Epithelial cell of prostate (primary cell): Measurements from ENCODE around the gene CCDC142.
A peak's percentile ranks its signal among the peaks of the same experiment; 100 is the strongest.
"Not testable (repeated sequence)": the region's sequence is repeated elsewhere in the genome, so short reads cannot be mapped to it uniquely, and the experiment has no call there.

Source experiments
- DNase-seq: peaks from one replicate; pipeline ENCODE4 v3.0.0-alpha.2; 2011; ENCODE audit warnings: low read depth, low spot score
- H3K27ac ChIP-seq: fragments of 450-650 bp; 2 replicates; pipeline ENCODE4 v1.5.1; 2017; ENCODE audit warnings: mild to moderate bottlenecking

Gene CCDC142

GRCh38 chr2:74500578-74500946, 17.8 kb upstream of the CCDC142 start:
- H3K27ac ChIP-seq, result no peak overlapping the region
- DNase-seq, result no peak

DNA sequence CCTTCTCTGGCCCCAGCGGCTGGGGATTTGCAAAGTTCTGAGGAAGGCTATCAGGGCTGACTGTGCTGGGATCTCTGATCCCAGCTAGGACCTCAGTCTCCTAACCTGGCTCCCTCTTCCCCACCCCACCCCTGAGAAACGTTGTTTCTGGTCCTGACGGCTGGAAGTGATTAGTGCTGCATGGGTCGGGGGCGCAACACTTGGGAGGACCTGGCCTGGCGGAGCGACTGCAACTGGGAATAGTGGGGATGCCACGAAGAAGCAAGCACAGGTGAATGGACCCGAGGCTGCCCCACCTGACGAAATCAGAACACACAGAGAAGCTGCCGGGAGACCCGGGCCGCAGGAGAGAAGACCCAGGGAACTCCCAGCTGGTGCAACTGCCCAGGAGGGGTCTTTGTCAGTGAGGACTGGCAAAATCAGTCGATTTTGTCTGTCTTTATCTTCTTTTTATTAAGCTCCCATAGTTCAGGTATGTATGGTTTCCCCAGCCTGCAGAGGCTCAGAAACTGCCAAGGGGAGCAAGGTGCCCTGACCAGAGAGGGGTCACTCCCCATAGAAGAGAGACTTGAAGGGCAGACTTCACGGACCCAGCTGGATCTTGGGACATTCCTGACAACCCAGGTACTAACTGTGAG, 17.3 kb upstream of the CCDC142 start:
- no peak overlapping the region for H3K27ac ChIP-seq
- DNase-seq, result no peak

GRCh38 chr2:74499267-74499939, 16.6 kb upstream of the CCDC142 start, which contains the start of gene LBX2:
LBX2 (minus strand) TSS chr2:74499603; CDS start chr2:74499537, 66 bp downstream.
- H3K27ac ChIP-seq, result no peak within 1 kb of the TSS
- no peak for DNase-seq

GRCh38 chr2:74498500-74499266, 15.9 kb upstream of the CCDC142 start:
- DNase-seq, result no peak
- H3K27ac ChIP-seq, result no peak overlapping the region

GRCh38 chr2:74497777-74498499, 15.1 kb upstream of the CCDC142 start:
- no peak for DNase-seq
- H3K27ac ChIP-seq, result no peak overlapping the region

GRCh38 chr2:74496997-74497776, 14.4 kb upstream of the CCDC142 start:
- DNase-seq, result no peak
- H3K27ac ChIP-seq, result no peak overlapping the region

DNA sequence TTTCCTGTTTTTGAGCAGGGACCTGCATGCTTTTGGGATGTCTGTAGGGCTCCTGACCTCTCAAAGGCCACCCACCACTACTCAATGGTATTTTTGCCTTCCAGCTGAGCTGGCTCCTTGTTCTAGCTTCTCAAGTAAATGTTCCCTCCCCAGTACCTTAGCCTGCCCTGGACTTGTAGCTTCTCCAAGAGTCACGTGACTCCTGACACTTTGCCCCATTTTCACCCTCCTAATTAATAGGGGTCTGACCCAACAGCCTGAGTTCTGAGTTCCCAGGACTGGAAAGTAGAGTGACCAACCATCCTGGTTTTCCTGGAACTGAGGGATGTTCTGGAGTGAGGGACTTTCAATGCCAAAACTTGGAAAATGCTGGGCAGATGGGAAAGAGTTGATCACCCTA, 12.6 kb upstream of the CCDC142 start:
- H3K27ac ChIP-seq, result no peak overlapping the region
- no peak for DNase-seq

DNA sequence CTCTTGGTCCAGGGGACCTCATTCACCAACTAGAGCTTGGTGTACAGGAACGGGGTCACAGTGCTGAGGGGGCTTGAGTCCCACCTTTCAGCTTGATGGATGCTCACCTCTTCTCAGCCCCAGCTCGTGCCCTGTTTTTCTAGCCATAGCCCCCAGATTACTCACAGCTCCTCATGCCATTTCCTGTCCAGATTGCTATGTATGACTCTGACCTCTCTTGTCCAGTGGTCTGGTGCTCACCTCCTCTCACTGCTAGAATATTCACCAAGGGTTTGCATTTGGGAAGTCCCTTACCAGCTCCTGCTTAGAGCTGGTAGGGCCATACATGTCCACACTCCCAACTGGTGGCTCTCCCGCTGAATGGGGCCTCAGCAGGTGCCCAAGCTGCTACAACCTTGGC, 10.7 kb upstream of the CCDC142 start:
- no peak for DNase-seq
- H3K27ac ChIP-seq, result no peak overlapping the region

GRCh38 chr2:74491648-74492544, 9.1 kb upstream of the CCDC142 start:
- no peak for DNase-seq
- H3K27ac ChIP-seq, result no peak overlapping the region

GRCh38 chr2:74489906-74490305, 7.1 kb upstream of the CCDC142 start:
- H3K27ac ChIP-seq, result no peak overlapping the region
- no peak for DNase-seq

- peak overlapping the region; percentile 56 for H3K27ac ChIP-seq
- no peak for DNase-seq
Measured at GRCh38 chr2:74488643-74489481, 6.1 kb upstream of the CCDC142 start.

DNA sequence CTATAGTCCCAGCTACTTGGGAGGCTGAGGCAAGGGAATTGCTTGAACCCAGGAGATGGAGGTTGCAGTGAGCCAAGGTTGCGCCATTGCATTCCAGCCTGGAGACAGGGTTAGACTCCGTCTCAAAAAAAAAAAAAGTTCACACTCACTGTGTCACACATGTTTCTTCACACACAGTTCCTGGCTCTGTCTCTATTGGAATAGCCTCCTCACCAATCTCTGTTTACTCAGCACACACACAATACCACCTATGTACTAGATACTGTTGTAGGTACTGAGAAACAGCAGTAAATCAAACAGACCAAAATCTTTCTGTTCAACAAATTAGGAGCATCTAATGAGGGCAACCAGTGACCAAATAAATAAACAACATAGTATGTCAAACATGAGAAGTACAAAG, 3.3 kb upstream of the CCDC142 start:
- no peak for DNase-seq
- no peak overlapping the region for H3K27ac ChIP-seq

DNA sequence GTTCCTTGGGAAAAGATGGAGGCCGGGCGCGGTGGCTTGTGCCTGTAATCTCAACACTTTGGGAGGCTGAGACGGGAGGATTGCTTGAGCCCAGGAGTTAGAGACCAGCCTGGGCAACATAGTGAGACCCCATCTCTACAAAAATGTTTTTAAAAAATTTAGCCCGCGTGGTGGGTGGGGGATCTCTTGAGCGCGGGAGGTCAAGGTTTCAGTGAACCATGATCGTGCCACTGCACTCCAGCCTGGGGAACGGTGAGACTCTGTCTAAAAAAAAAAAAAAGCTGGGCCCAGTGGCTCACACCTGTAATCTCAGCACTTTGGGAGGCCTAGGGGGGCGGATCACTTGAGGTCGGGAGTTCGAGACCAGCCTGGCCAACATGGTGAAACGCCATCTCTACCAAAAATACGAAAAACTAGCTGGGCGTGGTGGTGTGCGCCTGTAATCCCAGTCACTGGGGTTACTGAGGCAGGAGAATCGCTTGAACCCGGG, 922 bp upstream of the CCDC142 start:
- not testable (repeated sequence) for DNase-seq
- peak overlapping the region; percentile 80 for H3K27ac ChIP-seq

DNA sequence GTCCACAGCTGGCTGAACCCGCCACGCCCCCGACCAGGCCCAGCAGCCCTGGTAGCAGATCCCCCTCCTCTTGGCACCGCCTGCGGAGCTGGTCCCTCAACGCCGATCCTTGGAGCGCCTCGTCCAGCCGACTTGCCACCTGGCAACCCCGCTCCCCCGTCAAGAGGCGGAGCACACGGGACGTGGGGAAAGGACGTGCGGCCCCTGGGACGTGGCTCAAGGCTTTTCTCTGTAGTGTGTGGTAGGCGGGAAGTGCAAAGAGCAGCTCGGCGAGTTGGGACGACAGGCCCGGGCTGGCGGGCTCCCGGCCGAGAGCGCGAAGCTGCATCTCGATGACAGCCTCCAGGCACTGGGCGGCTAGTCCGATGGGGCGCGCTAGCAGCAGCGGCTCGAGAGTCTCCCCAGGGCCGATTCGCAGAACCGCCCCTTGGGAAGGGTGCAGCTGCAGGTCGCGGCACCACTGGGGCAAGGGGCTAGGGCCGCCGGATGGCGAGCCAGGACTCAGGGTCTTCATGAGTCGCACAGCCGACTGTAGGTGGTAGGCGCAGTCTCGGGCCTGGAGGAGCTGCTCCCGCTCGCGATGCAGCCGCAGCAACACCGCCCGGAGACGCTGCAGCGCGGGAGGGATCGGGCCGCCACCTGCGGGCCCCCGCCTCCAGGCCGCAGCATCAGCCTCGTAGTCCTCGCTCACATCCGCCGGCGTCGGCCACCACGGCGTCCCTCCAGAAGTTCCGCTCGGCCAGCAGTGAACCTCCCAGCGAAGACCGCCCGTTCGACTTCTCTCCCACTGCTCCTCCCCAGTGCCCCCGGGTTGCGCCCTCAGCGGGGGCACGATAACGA, 617 bp downstream of the CCDC142 start:
- H3K27ac ChIP-seq, result peak overlapping the region; percentile 80
- no peak for DNase-seq

- no peak for DNase-seq
- H3K27ac ChIP-seq, result no peak overlapping the region
Measured at GRCh38 chr2:74481431-74481830, 1.4 kb downstream of the CCDC142 start.

DNA sequence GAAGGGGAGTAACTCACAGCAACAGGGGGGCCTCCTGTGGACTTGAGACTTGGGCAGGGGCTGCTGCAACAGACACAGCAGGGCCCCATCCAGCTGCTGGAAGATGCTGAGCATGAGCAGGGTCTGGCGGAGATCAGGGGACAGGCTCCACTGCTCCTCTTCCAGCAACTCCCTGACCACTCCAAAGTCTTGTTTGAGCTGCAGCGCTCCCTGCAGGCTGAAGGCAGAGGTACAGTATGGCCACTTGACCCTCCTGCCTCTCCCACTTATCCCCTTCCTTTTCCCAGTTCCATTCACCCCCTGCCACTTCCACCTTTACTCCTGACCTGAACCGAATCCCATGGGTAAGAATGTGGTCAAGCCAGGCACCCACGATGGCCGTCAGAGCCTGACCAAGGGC, 7.9 kb downstream of the CCDC142 start:
- DNase-seq, result no peak
- H3K27ac ChIP-seq, result no peak overlapping the region

DNA sequence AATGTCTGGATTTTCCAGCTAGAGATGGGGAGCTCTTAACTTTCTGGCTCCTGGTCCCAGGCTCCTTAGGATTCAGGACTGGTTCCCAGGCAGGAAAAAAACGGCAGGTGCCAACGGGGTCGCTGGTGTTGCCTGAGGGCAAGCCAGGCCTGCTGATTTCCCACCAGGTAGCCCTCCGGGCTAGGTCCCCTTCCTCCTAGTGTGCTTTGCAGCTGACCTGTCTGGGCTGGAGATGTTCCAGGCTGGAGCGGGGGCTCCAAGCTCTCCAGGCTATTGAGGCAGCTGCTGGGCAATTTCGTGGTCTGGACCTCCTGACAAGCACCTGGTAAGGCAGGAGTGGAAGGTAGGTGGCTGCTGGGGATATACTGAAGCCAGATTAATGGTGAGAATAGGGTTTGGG, 8.3 kb downstream of the CCDC142 start:
- H3K27ac ChIP-seq, result no peak overlapping the region
- no peak for DNase-seq
